GM03348 (cell line): ENCODE data around the gene TXNDC16.

ENCODE experiments used
- DNase-seq: peaks from one replicate; pipeline ENCODE4 v3.0.0; 2012; ENCODE audit warnings: low spot score

TXNDC16 gene

DNA sequence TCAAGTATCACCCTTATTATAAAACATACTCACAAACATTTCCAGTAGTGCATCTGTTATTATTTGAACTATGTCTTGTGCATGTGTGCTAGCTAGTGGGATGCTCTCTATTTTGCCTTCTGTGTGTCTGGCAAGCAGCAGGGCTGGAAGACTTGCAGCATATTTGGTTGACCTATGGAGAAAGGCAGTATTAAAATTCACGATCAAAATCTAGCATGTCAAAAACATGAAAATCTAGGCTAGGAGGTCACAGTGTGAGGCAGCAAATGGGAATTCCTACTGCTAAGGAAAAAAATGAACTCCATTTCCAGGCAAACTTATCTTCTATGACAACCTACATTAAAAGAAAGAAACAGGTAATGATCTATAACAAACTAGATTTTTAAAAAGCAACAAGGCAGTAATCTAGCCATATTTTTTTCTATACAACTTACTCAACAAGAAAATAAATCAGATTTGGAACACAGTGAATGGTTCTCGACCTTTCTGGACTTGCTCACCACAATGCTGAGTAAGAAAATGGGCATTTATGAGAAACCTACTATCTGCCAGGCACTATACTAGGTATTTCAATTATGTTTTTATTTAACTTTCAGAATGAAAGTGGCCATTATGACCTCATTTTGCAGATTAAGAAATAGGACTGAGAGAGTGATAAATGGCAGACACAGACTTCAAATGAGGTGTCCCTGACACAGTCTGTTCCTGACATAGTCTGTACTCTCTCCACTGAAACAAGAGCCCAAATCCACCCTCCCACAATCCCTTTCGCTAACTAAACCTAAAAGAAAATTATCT lies 96.8 kb downstream of the TXNDC16 start:
- DNase-seq: peak; percentile 20

DNA sequence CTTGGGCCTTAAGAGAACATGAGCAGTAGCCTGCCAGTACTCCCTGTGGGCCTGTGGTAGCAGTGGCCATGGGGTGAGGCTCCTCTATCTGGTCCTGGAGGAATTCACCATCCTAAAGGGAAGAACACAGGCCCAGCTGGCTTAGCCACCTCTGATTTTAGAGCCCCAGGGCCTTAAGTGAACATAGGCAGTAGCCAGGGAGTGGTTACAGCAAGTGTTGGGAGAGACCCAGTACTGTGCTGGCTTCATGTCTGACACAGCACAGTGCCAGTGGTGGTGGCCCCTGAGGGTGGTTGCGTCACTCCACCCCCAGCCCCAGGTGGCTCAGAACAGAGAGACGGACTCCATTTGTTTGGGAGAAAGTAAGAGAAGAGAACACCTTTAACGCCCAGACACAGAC lies 105.1 kb downstream of the TXNDC16 start:
- no peak for DNase-seq

DNA sequence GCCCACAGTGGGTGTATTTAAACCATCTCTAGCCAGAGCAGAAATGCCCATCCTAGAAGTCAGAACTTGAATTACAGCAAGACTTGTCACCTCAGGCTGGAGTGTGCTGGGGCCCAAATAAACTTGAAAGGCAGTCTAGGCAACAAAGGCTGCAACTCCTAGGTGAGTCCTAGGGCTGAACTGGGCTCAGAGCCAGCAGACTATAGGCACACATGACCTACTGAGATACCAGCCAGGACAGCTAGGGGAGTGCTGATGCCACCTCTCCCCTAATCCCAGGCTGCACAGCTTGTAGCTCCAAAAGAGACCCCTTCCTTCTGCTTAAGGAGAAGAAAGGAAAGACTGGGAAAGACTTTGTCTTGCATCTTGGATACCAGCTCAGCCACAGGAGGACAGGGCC lies 106.0 kb downstream of the TXNDC16 start:
- no peak for DNase-seq

DNA sequence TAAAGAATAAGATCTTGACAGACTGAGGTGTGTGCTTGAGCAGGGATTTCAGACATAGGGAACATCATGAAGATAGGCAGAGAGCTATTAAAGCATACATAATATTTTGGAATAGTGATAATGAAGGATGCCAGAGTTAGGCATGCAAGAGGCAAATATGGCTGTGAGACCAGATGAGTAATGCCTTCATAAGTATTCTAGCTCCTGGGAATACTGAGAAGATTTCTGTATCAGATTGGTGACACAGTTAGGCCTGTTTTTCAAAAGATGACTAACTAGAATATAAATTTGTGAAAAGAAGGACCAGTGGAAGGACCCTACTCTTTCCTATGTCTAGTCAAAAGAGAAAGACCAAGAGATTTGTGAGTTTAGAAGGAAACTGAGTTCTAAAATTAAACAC lies 108.8 kb downstream of the TXNDC16 start:
- DNase-seq: no peak

DNA sequence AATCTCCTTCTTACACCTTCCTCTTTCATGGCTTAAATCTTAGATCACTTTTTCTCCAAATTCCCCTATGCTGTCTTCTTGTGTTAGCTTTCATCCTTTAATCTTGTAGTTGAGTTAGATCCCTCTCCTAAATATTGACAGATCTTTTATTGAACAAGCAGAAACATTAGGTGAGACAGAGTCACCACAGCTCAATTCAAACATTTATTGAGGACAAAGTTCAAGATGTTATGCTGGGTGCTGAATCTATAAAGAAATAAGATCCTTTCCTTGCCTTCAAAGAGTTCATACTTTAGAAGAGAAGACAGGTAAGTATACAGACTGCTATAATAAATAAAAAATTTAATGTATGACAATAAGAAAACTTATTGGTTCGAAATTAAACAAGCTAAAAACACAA lies 109.7 kb downstream of the TXNDC16 start:
- DNase-seq: no peak

DNA sequence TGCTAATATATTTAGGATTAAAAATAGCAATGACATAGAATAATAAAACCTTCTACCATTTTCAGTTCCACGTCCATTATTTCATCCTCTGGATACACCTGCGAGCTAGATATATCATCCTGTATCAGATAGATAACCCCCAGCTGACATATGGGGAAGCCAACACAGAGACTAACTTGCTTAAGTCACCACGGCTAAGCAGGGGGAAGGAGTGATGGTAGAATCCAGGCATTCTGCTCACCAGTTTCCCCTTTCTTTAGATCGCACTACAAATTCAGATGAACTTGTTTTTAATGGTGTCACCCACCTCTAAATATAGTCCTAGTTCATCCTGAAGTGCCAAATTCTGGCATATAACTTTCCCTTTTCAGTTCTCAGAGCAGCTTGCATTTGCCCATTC lies 110.1 kb downstream of the TXNDC16 start:
- DNase-seq: no peak

DNA sequence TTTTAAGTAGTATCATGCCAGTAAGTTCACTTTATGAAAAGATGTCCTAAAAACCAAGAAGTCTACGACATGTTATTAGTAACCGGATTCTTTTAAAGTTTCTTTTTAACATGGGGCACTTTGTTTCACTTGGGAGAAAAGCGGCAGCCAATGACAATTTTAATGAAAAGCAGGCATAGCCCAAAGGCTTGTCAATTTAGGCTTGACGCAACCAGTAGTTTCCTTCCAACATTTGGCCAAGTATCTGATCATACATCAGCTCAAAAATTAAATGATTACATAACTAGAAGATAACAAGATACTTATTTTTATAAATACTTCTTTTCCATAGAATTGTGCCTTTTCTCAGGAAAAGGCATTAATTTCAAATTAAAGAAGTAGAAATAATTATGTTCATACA lies 112.8 kb downstream of the TXNDC16 start:
- DNase-seq: no peak

DNA sequence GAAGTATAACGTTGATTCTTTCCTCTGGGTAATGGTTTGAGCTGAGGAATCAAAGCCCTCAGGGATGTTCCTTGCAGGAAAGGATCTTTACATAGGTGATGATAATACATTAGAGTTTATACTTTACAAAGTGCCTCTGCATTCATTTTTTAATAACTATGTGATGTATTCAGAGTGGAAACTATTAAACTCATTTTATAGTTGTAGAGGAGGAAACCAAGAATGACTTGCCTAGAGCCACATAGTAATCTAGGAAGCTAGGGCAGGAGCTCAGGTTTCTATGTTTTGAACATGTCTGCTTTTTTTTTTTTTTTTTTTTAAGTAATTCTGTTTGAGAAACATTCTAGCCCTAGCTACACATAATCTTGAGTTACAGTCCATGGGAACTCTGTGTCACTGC lies 117.3 kb downstream of the TXNDC16 start:
- no peak for DNase-seq

DNA sequence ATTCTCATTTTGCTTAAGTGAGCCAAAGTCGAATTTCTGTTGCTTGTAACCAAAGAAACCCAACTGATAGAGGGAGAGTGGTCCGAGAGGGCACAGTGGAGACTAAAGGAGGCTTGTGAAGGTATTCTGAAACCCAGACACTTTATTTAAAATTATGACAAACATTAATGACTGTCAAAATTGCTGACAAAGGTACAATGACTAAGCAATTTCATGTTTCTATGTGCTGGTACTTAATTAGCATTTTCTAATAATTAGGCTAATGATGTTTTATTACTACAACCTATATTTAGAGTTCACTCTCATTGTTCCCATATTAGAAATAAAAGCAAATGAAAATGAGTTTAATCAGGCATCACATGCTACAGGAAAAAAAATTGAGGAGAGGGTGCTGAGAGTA lies 121.8 kb downstream of the TXNDC16 start:
- no peak for DNase-seq

DNA sequence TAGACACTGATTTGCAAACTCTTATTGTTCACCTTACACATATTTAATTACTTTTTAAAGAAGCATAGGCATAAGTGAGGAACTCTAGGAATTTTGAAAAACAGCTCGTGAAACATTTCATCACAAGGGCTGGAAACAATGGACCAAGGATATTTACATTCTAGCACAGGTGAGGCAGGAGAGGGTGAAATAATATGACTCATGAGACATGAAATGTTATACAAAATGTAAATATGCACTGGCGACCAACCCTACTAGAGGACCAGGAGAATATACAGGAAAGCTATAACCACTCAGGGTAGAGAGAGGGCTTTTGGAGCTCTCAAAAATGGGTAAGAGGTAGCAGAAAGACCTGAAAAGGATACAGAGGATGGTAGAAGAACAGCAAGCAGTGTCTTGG lies 122.9 kb downstream of the TXNDC16 start:
- no peak for DNase-seq

DNA sequence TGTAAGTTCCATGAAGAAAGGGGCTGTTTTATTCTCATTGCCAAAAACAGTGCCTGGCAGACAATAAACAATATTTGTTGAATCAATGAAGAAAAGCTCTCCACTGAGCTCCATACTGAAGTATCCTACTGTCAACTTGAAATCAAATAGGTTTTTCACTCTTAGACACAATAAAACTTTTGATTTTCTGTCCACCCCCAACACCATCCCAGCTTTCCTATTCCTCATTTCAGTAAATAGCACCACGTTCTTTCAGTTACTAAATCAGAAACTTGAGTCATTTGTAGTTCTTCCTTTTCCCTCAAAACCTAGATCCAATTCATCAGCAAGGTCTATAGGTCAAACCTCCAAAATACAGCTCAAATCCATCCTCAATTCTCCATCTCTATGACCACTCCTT lies 124.8 kb downstream of the TXNDC16 start:
- no peak for DNase-seq

DNA sequence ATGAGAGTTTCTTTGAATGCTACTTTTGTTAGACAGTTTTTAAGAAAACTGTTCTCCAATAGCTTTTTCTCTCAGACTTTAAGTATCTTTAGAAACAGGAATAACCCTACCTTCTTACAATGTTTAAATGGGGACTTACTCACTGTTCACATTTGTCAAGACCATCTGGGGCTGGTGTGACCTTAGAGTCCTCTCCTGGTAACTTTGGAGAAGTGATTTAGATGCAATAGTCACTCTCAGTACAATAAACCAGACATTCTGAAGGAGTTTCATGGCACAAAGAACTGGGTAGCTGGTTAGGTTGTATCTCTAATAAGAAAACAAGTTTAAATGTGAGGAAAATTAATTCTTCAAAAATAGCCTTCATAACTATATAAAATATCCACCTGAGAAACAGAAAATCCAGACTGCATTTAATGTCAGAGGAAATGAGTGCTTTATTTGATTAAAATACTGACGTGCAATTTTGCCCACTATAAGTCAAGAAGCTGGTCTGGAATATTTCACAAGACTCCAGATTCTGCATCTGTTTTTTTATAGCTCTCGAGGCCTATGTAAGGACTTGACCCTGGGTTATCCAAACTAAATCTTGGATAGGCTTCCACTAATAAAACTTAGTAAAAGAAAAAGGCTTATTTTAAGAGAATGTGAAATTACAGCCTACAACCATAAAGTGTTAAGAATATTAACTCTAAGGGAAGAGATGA lies 129.5 kb downstream of the TXNDC16 start:
- DNase-seq: no peak

DNA sequence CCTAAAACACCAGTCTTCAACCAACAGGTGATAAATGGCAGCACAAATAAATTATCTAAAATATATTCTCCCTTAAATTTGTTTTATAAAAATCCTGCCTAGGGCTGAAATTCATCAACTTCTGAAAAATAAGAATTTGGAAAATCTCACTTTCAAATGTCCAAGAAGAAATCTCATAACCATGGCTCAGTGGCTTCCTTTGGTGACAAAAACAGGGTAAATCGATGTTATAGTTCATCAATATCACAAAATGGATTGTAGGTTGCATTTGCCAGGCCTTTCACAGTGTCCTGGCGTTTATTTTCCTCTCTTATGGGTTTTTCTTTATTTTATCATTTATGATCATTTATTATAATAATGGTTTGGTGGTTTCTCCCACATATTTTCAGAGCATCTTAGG lies 135.2 kb downstream of the TXNDC16 start:
- no peak for DNase-seq

DNA sequence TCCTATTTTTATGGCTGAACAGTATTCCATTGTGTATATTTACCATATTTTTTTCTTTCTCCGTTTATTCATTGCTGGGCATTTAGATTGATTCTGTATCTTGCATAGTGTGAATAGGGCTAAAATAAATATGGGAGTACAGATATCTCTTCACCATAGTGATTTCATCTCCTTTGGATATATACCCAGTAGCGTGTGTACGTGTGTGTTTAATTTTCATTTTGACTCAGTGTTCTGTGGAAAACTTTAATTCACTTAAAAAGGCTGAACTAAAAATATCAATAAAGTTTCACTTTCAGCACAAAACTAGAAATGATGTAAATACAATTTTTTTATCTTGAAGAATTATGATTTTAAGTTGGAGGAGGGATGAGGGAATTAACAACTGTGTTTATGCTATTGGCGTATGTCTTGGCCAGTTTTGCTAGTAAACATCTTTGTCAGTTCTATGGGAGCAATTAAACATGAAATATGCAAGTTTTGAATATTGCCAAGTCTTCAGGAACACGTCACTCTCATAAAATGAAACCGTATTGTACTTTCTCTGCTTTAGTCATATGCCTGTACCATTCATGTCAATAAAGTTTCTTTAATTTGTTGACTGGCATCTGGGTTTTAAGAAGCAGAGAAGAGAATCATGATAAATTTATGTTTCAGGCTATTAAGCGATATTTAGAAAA lies 138.4 kb downstream of the TXNDC16 start:
- DNase-seq: peak; percentile 61

DNA sequence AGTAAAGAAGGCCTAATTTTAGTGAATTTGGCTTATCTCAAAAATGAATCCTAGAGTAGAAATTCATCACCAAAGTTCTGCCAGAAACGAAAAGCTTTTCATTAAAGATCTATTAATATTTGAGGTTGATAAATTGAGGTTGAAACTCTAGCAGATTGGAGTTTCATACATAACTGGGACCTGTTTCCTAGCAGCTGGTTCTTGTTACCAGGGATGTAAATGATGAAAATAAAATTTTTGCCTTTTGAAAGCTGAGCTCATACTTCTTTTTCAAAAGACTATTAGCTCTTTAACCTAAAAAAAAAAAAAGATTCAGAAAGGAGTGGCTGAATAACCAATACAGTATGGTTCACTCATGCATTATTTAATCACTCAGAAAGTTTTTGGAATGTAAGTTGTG lies 139.9 kb downstream of the TXNDC16 start:
- no peak for DNase-seq

DNA sequence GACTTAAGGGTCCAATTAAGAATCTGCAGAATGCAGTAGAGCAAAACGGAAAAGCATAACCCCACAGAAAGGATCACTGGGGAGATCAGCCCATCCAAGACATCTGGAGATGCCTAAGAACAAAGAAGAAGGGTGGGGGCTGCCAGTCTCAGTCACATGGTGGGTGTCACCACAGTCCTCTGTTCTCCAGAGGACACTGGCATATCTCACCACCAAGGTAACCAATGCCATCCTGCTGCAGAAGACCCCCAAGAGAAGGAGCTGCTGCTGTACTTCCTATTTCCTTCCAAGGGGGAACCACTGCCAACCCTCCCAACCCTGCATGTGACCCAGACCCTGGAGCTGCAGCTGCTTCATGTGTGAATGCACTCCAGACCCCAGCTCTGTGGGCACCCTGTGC lies 147.0 kb downstream of the TXNDC16 start:
- no peak for DNase-seq

DNA sequence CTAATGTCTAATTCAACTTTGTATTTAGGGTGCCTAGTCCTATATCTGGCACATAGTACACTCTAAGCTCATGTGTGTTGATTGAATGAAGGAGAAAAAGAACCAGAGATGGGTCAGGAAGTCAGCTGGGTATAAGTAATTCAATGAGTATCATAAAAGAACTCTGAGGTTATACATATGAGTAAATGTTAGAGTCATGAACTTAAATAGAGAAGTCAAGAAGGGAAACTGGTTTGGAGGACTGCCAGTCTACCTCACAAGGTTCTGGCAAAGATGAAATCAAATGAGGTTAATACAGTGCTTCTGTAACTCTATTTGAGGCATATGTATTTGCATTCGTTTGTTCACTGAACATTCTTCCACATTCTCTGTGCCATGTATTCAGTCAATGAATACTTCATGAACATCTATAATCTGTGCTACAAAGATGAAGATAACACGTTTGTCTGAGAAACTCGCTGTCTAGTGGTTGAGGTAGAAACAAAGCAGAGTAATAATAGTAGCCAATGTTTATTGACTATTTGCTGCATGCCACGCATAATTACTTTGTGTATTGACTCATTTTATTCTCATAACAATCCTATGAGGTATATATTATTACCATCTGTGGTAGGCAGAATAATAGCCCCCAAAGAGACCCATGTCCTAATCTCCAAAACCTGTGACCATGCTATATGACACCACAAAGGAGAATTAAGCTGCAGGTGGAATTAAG lies 149.3 kb downstream of the TXNDC16 start:
- no peak for DNase-seq

DNA sequence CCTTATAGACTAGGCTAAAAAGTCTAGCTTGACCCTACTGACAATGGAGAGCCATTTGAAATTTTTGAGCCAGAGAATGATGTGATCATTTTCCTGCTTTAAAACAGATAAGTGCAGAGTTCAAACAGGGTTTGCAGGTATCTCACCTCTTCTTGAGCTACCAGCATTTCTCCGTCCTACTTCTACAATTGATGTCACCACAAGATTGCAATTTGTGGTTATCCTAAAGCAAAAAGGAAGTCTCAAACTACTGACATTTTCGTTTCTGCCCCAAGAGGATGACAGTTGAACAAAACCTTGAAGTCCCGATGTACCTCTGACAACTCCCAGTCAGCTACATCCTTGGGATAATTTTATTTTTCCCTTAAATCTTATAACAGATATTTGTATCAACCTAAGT lies 151.5 kb downstream of the TXNDC16 start:
- DNase-seq: no peak

DNA sequence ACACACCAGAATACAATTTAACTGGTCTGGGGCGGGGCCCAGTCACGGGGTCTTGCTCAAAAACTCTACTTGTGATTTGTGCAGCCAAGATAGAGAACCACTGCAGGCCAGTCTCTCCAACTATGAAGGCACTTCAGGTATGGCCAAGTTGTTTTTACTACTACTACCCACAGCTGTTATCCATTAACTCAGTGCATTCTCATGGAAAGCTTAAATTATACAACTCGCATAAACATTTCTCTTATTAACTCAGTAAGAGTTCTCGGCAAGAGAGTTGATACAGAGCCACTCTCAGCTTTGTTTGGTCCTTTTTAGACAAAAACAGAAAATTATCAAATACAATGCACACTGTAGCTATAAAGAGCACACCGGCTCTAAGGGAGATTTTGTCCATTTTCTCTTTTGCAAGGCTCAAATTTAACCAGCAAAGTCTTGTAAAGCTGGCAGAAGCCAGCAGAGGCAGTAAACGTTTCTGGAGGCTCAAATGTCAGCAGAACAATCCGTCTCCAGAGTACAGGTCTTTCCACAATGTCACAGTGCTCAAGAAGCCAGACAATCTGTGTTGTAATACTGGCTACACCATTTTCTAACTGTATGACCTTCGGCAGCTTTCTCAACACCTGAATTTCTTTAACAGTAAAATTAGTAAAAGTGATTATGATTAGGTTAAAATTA lies 152.2 kb downstream of the TXNDC16 start:
- DNase-seq: peak; percentile 35

DNA sequence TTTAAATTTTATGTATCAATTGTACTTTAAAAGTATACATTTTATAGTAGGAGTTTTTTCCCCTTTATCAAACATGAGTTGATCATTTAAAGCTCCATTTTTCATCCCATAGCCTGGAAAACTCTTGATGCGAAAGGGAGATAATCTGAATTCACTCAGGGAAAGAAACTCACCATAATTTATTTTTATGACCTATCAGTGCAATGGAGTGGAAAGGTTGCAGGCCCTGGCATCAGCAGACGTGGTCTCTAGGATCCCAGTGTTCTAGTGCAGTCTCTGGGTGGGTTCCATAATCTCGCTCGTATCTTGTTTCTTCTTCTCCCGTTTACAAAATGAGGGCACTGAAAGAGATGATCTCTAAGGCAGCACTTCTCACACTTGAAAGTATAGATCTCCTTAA lies 153.2 kb downstream of the TXNDC16 start:
- no peak for DNase-seq

DNA sequence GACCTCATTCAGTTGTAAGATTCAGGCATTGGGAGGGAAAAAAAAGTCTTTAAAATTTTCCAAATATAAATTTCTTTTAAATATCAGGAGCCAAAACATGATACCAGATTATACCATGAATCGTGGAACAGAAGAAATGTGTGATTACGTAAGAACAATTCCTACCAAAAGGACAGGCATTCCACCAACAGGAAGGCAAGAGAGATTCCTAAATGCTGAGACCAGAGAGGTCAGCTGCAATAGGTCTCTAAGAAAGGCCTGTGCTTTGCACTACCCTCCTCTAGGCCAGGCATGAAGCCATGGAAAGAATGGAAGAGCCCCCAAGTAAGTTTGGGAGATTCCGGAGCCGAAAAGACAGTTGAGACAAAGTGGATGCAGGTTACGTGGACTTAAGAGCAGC lies 154.5 kb downstream of the TXNDC16 start:
- peak; percentile 68 for DNase-seq

DNA sequence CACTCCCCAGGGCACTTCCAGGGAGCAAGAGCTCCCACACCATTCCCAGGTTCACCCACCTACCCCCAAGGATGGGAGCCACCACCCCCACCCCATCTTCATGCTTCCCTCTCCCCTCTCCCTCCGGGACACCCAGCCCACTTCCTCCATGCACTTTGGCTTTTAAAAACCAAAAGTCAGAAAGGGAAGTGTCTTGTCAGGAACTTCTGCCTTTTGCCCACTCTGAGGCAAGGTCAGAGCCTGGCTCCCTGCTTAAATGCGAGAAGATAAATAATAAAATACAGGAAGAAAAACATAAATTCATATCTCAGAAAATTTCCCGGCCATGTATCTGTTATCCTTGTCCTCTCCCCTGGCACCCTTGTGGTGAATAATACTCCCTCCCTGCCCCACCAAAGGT lies 156.6 kb downstream of the TXNDC16 start:
- no peak for DNase-seq
